T-helper 1 cell treated with Interleukin-12 subunit alpha and Interleukin-12 subunit beta and Interleukin-4 antibody, amounts not matched to agents 30 ng/mL and 1 ng/mL, for 36 hours (primary cell): ENCODE results near the gene RHOJ. TPM values are rescaled to one million over a fixed set of nuclear protein-coding genes. Genes with fewer than 3 reads are reported as not detected.

Experiments used
- intact Hi-C: fragments of 100-400 bp; cut with micrococcal nuclease; formaldehyde crosslinking; loops from one replicate; pipeline ENCODE4 v1.15.1; 2024
- total RNA-seq: library from RNA; stranded (reverse); gene quantifications from 2 replicates; pipeline ENCODE4 v1.2.3, GENCODE V29; 2022

The RHOJ gene
- total RNA-seq, 1 donor from 2014 or later, result not detected

- intact Hi-C loops, result no loop called here
Measured at GRCh38 chr14:63205044-63205575, 867 bp downstream of the RHOJ start.

GRCh38 chr14:63205866-63206265, 1.6 kb downstream of the RHOJ start:
- intact Hi-C loops, result no loop called here

- intact Hi-C loops, result no loop called here
Measured at GRCh38 chr14:63209160-63209559, 4.9 kb downstream of the RHOJ start.

GRCh38 chr14:63210812-63211211, 6.6 kb downstream of the RHOJ start:
- intact Hi-C loops, result no loop called here

GRCh38 chr14:63212209-63212608, 8.0 kb downstream of the RHOJ start:
- intact Hi-C loops, result no loop called here

- intact Hi-C loops, result no loop called here
Measured at GRCh38 chr14:63212776-63213500, 8.7 kb downstream of the RHOJ start.

GRCh38 chr14:63214417-63215196, 10.4 kb downstream of the RHOJ start:
- intact Hi-C loops, result loop anchor here (5.0 kb wide), 1 partner anchor 497 kb away; no protein-coding TSS in a partner anchor

GRCh38 chr14:63220526-63220925, 16.3 kb downstream of the RHOJ start:
- intact Hi-C loops, result no loop called here

- intact Hi-C loops, result no loop called here
Measured at GRCh38 chr14:63223596-63223995, 19.4 kb downstream of the RHOJ start.

GRCh38 chr14:63224196-63224595, 20.0 kb downstream of the RHOJ start:
- intact Hi-C loops, result no loop called here

GRCh38 chr14:63228217-63228616, 24.0 kb downstream of the RHOJ start:
- intact Hi-C loops, result no loop called here

GRCh38 chr14:63229330-63230059, 25.3 kb downstream of the RHOJ start:
- intact Hi-C loops, result no loop called here

GRCh38 chr14:63231766-63232165, 27.5 kb downstream of the RHOJ start:
- intact Hi-C loops, result no loop called here

GRCh38 chr14:63237791-63238190, 33.5 kb downstream of the RHOJ start:
- intact Hi-C loops, result no loop called here

GRCh38 chr14:63240221-63240620, 36.0 kb downstream of the RHOJ start:
- intact Hi-C loops, result no loop called here

GRCh38 chr14:63241096-63241495, 36.9 kb downstream of the RHOJ start:
- intact Hi-C loops, result no loop called here

GRCh38 chr14:63243646-63244045, 39.4 kb downstream of the RHOJ start:
- intact Hi-C loops, result no loop called here

- intact Hi-C loops, result no loop called here
Measured at GRCh38 chr14:63245893-63246292, 41.6 kb downstream of the RHOJ start.

GRCh38 chr14:63248211-63248610, 44.0 kb downstream of the RHOJ start:
- intact Hi-C loops, result no loop called here

GRCh38 chr14:63249092-63249491, 44.8 kb downstream of the RHOJ start:
- intact Hi-C loops, result no loop called here

- intact Hi-C loops, result no loop called here
Measured at GRCh38 chr14:63257299-63257698, 53.1 kb downstream of the RHOJ start.

GRCh38 chr14:63262446-63262845, 58.2 kb downstream of the RHOJ start:
- intact Hi-C loops, result no loop called here
